Bronchial epithelial cell (primary cell): ENCODE results near the gene LDLRAD4. TPM values are rescaled to one million over a fixed set of nuclear protein-coding genes. Genes with fewer than 3 reads are reported as not detected.
"Not testable (repeated sequence)": the region's sequence is repeated elsewhere in the genome, so short reads cannot be mapped to it uniquely, and the experiment has no call there.

Experiments
- DNase-seq: peaks from one replicate; pipeline ENCODE4 v3.0.0-alpha.2; 2010; ENCODE audit warnings: low read depth
- FAIRE-seq: peaks from 2 replicates; lab custom pipeline; 2011; peaks lifted over from hg19 to GRCh38; lab: Jason Lieb, UNC
- H3K27me3 ChIP-seq: 2 replicates; pipeline ENCODE4 v1.5.1; 2011; ENCODE audit warnings: low read length; ENCODE audit not compliant: control insufficient read depth, insufficient read depth
- H3K36me3 ChIP-seq: 2 replicates; pipeline ENCODE4 v1.5.1; 2011; ENCODE audit warnings: low read length; ENCODE audit not compliant: control insufficient read depth, insufficient read depth
- H3K4me3 ChIP-seq: 2 replicates; pipeline ENCODE4 v1.5.1; 2011; ENCODE audit warnings: mild to moderate bottlenecking, low read depth, low read length, control low read depth
- CTCF ChIP-seq: IDR thresholded peaks from 2 replicates; pipeline ENCODE4 v1.5.1; 2011; ENCODE audit warnings: mild to moderate bottlenecking, moderate library complexity, low read length, control low read depth, inconsistent platforms; ENCODE audit not compliant: insufficient read depth, severe bottlenecking
- total RNA-seq: library from RNA; depleted of rRNA; stranded (reverse); fragments of >200 nt; gene quantifications from 2 replicates; pipeline ENCODE4 v1.2.1, GENCODE V29; 2014

Gene LDLRAD4
- total RNA-seq, 1 donor from 2014 or later, result not detected

- DNase-seq (no peak), FAIRE-seq (no peak)
- no peak overlapping the region for H3K4me3 ChIP-seq
- H3K27me3 ChIP-seq, result no peaks in the 10 kb centered on the region
- no peaks in the 10 kb centered on the region for H3K36me3 ChIP-seq
- TF ChIP-seq CTCF, result no peak
These were observed 386.9 kb downstream of the LDLRAD4 start for GRCh38 chr18:13605477-13605876.

DNA sequence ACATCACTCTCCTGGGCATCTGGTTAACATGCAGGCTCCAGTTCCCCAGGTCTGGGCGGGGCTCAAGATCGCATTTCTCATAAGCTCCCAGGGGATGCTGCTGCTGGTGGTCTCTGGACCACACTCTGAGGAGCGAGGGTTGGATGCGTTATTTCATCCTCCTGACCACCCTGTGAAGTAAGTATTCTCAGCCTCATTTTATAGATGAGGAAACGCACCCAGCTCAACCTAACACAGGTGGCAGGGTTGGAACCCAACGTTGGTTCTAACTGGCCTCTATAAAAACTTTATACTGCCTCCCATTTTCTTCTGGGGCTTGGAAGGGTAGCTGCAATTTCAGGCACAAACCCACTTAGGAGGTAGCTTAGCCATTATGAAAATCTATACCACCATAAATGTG is 387.3 kb downstream of the LDLRAD4 start:
- H3K36me3 ChIP-seq, result no peaks in the 10 kb centered on the region
- FAIRE-seq (no peak), DNase-seq (no peak)
- H3K27me3 ChIP-seq, result no peaks in the 10 kb centered on the region
- TF ChIP-seq CTCF, result no peak
- H3K4me3 ChIP-seq, result no peak overlapping the region

DNA sequence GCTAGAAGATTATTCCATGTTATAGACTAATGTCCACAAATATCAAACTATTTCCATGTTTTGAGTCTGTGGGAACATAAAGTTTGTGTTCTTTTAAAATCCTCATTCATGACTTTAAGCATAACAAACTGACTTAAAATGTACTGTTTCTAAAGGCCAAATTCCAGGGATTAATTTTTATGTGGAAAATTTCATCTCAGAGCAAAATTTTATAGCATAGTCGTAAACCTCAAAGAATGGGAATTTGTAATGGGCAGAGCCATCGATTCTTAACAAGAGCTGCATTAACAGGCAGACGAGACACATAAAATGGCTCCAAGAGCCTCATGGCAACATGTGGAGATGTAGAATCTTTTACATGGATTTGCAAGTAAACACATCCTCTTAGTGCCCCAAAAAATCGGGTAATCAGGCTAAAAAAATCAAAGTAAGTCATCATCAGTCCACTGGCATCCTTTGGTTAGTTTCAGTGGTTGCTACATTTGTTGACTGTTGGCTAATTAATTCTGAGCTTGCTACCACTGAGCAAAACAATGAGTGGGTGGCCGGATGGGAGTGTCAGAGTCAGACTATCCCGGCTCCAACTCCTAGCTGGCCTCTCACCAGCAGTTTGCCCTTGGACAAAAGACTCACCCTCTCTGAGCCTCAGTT is 388.2 kb downstream of the LDLRAD4 start:
- TF ChIP-seq CTCF, result no peak
- FAIRE-seq, result no peak

GRCh38 chr18:13608024-13608562 is 389.5 kb downstream of the LDLRAD4 start:
- not testable (repeated sequence) for H3K4me3 ChIP-seq, H3K27me3 ChIP-seq, DNase-seq, H3K36me3 ChIP-seq, FAIRE-seq

More for the DNA sequence above, 388.2 kb downstream of the LDLRAD4 start:
- Histone ChIP-seq H3K4me3 (no peak overlapping the region), H3K36me3 (no peaks in the 10 kb centered on the region), H3K27me3 (peaks cover 2% of the 10 kb centered on the region)
- no peak for DNase-seq

GRCh38 chr18:13608791-13609532 is 390.4 kb downstream of the LDLRAD4 start:
- FAIRE-seq (no peak), DNase-seq (no peak)
- no peak for TF ChIP-seq CTCF
- Histone ChIP-seq H3K4me3 (no peak overlapping the region), H3K27me3 (peaks cover 9% of the 10 kb centered on the region), H3K36me3 (no peaks in the 10 kb centered on the region)

DNA sequence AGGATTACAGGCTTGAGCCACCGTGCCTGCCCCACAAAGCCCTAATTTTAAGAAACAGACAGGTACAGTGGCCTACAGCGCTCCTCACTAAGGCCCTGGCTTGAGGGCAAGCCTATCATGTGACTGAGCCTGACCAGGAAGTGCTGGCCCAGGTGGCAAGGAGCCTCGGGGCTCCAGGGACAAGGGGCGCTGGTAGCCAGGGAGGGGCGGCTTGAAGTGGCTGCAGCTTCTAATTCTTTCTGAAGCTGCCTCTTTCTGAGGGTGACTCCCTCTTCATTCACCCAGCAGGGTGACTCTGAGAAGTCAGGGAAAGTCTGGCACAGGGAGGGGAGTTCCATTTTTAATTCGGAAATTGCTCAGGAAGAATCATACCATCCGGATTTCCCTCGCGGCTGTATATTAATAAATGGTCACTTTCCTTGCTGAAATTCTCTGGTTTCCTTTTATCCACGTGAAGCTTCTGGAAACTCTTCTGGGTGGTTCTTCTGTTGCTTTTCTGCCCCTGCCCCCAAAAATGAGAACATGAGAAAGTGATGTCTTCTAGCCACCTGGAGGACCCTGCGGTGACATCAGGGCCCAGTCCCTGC is 392.1 kb downstream of the LDLRAD4 start:
- no peak for TF ChIP-seq CTCF
- FAIRE-seq, result no peak
- DNase-seq, result no peak
- Histone ChIP-seq H3K36me3 (no peaks in the 10 kb centered on the region), H3K4me3 (no peak overlapping the region), H3K27me3 (peaks cover 9% of the 10 kb centered on the region)
